ENCODE data around the gene PRL. TPM values are rescaled to one million over a fixed set of nuclear protein-coding genes. Genes with fewer than 3 reads are reported as not detected.

The PRL gene
- total RNA-seq, 6 experiments from 2014 or later: not detected

GRCh38 chr6:22238861-22239260 is 58.0 kb downstream of the PRL start:
- H3K36me3 Mint-ChIP-seq (ENCODE audit: low read depth): no peaks in the 10 kb centered on the region
- TF ChIP-seq, protein P1, sequence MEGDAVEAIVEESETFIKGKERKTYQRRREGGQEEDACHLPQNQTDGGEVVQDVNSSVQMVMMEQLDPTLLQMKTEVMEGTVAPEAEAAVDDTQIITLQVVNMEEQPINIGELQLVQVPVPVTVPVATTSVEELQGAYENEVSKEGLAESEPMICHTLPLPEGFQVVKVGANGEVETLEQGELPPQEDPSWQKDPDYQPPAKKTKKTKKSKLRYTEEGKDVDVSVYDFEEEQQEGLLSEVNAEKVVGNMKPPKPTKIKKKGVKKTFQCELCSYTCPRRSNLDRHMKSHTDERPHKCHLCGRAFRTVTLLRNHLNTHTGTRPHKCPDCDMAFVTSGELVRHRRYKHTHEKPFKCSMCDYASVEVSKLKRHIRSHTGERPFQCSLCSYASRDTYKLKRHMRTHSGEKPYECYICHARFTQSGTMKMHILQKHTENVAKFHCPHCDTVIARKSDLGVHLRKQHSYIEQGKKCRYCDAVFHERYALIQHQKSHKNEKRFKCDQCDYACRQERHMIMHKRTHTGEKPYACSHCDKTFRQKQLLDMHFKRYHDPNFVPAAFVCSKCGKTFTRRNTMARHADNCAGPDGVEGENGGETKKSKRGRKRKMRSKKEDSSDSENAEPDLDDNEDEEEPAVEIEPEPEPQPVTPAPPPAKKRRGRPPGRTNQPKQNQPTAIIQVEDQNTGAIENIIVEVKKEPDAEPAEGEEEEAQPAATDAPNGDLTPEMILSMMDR (IDR thresholded peaks at IDR 0.05): no peak

GRCh38 chr6:22237526-22237925 is 59.3 kb downstream of the PRL start:
- Mint-ChIP-seq H3K27ac (no peak overlapping the region), H3K4me3 (no peak overlapping the region), H3K27me3 (ENCODE audit: insufficient read depth) (no peaks in the 10 kb centered on the region), H3K9me3 (peaks cover 33% of the 10 kb centered on the region), H3K36me3 (ENCODE audit: low read depth) (no peaks in the 10 kb centered on the region), H3K4me1 (ENCODE audit: low read depth) (no peaks in the 10 kb centered on the region; the same call in 1 of the 2 replicates)
- TF ChIP-seq, protein P1 (IDR thresholded peaks at IDR 0.05): no peak
- no peak for DNase-seq

More at GRCh38 chr6:22238861-22239260, 58.0 kb downstream of the PRL start:
- H3K4me1 Mint-ChIP-seq (ENCODE audit: low read depth): no peaks in the 10 kb centered on the region; the same call in 1 of the 2 replicates
- no peak overlapping the region for H3K4me3 Mint-ChIP-seq
- H3K9me3 Mint-ChIP-seq: peaks cover 31% of the 10 kb centered on the region
- no peak for DNase-seq
- no peaks in the 10 kb centered on the region for H3K27me3 Mint-ChIP-seq (ENCODE audit: insufficient read depth)
- H3K27ac Mint-ChIP-seq: no peak overlapping the region
